GM19099 (cell line): ENCODE measurements around the gene WDPCP.

ENCODE experiments used
- POLR2A ChIP-seq: IDR thresholded peaks from 3 replicates; pipeline ENCODE4 v1.6.1; 2011; ENCODE audit warnings: low read depth; ENCODE audit not compliant: insufficient read length; ENCODE audit errors: extremely low read depth

WDPCP gene

DNA sequence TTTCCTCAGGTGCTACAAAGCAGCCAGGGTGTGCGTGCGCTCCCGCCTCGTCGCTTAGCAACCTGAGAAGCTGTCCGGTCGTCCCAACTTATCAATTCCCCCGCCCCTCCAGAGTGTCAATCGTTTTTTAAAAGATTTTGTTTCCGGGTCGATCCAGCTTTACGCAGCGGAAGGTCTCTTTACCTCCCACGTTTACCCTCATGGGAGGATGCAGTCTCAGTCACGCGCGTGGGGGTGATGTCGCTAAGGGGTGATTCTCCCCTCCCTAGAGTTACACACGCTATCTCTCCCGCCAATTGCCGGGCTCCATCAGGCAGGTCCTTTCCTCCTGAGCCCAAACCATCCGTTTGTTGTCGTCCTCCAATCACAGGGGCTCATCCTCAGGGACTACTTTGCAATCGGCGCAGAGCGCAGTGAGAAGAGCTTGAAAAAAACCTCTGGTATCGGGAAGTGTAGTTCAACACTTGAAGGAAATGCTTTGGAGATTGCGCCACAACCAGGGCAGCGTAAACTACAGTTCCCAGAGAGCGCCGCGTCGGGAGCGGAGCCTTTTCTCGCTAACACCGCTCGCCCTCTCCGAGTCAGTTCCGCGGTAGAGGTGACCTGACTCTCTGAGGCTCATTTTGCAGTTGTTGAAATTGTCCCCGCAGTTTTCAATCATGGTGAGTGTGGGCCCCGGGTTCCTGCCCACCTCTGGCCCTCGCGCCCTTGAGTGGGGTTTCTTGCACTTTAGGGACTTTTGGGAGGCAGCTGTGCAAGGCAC lies at the start of gene WDPCP, which contains the start of gene MDH1:
TSS of gene WDPCP (minus strand) at position 93 of the 763 bp plus-strand sequence. CDS start 206 bp downstream, outside the sequence.
TSS of gene MDH1 (plus strand) at position 579 of the 763 bp plus-strand sequence. CDS start at position 660, 81 bp downstream.
- peak; percentile 92 for TF ChIP-seq POLR2A

- no peak for TF ChIP-seq POLR2A
These were observed 44.1 kb upstream of the WDPCP start for GRCh38 chr2:63632382-63632781.

DNA sequence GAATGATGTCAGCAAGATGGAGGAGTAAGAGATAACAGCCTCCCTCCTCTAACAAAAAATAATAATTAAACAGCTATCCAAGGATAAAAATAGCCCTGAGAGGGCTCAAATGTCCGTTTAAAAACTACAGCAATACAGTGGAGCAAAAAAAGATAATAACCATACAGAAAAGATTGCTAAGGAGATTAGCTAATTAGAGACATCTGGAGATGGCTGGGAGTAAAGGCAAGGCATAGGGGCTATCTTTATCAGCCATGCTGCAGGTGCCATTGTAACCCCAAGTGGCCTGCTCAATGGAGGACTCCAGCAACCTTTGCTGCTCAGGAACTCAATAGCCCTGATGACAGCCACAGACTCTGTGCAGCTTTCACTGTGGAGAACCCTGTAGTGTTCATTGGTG lies 43.2 kb upstream of the WDPCP start:
- no peak for TF ChIP-seq POLR2A

GRCh38 chr2:63628403-63628942 lies 40.2 kb upstream of the WDPCP start:
- no peak for TF ChIP-seq POLR2A

DNA sequence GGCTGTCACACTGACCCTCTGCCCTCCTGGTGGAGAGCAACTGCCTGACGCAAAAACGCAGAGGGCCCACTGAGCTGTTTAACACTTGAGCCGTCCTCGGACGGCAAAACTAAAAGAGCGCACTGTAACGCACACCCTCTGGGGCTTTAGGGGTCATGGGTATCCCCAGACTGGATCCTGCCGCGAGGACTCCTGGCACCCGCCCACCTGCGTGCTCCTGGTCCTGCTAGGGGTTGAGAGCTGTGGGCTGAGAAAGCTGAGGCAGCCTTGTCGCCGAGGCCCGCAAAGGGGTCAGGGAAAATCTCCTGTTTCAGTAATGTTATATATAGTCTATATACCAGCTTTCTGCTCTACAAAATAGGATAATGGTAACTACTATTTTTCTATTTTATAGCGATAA lies 39.6 kb upstream of the WDPCP start:
- no peak for TF ChIP-seq POLR2A

- no peak for TF ChIP-seq POLR2A
These were observed 34.5 kb upstream of the WDPCP start for GRCh38 chr2:63622751-63623150.

- no peak for TF ChIP-seq POLR2A
These were observed 31.1 kb upstream of the WDPCP start for GRCh38 chr2:63619328-63619727.

DNA sequence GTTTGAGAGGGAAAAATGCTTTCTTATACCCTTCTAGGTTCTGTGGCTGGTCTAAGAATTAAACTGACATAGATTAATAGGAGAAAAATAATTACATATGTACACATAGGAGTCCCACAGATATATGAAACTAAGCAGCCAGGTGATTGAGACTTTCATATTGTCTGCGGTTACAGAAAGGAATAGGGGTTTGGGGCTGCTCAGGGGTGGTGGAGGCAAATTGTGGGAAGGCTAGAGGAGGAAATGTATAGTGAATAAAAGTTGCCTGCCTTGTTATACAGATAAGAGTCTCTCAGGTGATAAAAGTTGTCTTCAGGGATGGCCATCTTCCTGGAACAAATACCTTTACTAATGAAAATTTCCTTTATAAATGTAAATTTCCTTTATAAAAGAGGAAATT lies 29.1 kb upstream of the WDPCP start:
- TF ChIP-seq POLR2A: no peak

- TF ChIP-seq POLR2A: no peak
These were observed 27.0 kb upstream of the WDPCP start for GRCh38 chr2:63614983-63615945.

GRCh38 chr2:63614448-63614968 lies 26.2 kb upstream of the WDPCP start:
- no peak for TF ChIP-seq POLR2A

DNA sequence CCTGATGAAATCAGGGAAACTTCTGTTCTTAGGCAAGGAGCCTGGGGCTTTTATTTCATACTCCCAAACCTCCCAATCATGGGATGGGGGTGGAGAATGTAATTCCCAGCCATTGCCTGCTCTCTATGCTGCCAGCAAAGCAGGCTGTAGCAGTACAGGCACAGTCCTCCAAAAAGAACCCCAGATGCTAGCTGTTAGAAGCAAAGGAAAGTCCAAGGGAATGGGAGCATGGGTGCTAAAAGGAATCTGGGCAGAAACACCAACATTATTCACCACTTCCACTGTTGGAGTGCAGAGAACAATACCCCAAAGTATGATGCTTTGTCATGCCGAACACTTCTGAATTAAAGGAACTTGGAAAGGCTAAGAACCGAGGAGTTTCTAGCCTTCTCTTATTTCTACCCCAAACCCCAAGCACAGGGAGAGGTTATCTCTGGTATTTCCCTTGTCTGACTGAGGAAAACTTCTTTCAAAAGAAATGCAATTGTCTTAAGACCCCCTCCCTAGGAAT lies 25.2 kb upstream of the WDPCP start:
- no peak for TF ChIP-seq POLR2A

DNA sequence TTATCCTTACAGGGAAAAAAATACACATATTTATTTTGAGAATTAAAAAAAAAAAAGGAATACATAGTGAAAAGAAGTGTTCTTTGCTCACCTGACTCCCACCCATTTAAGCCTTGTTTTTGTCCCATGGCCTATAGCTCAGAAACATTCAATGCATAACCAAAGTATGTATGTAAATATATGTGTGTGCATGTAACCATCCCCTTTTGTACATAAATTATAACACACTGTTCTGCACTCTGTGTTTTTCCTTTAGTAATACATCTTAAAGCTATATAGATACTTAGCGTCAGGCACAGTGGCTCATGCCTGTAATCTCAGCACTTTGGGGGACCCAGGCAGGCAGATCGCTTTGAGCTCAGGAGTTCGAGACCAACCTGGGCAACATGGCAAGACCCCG lies 22.2 kb upstream of the WDPCP start:
- TF ChIP-seq POLR2A: no peak

GRCh38 chr2:63604666-63605065 lies 16.4 kb upstream of the WDPCP start:
- TF ChIP-seq POLR2A: no peak

DNA sequence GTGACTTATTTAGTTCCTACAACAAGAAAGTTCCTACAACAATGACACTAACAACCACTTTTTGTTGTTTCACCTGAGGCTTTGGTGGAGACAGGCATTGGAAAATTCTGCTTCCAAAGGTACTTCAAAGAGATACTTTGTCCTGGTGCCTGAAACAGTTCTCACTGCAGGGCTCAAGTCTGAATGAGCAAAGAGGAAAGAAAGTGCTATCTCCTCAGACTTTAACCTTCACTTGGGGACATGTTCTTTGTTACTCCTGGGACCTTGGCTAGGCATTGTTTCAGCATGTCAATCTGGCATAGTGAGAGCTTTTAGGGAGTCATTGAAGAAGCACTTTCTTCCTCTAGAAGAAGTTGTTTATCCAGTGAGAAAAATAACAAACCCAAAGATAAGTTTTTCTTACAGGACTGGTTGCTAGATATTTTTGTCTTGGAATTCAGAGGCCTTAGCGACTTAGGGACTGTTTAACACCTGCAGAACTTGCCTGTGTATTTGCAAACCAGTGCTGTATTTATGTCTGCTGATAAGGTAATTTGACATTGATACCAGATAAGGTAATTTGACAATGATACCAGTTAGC lies 12.7 kb upstream of the WDPCP start:
- TF ChIP-seq POLR2A: no peak
